ENCODE results near the gene RARS1. TPM values are rescaled to one million over a fixed set of nuclear protein-coding genes. Genes with fewer than 3 reads are reported as not detected.

RARS1 gene
- total and polyA plus RNA-seq, 2 of the 8 experiments (the other 6 are each of a cell fraction or from before 2014, with no cell fraction given) = 30.2 to 108 TPM

GRCh38 chr5:168494057-168494555 lies 7.8 kb downstream of the RARS1 start:
- no peak overlapping the region for H2BK12ac ChIP-seq (ENCODE audit: low read depth, low read length)
- TF ChIP-seq JUN (IDR thresholded peaks at IDR 0.05; ENCODE audit: low read depth, low read length) (no peak), GTF2F1 (IDR thresholded peaks at IDR 0.05; ENCODE audit: borderline replicate concordance, low read depth, low read length) (no peak), SUZ12 (IDR thresholded peaks at IDR 0.05; ENCODE audit: low read length) (no peak), SIN3A (conservative IDR thresholded peaks at IDR 0.05 in 1 of 2, IDR thresholded peaks at IDR 0.05 in 1 of 2; ENCODE audit: low read depth in 1 of 2, low read length in 2 of 2) (no peak), MAX (IDR thresholded peaks at IDR 0.05) (no peak), JUND (IDR thresholded peaks at IDR 0.05; ENCODE audit: low read length) (no peak), POU5F1 (IDR thresholded peaks at IDR 0.05; ENCODE audit: low read depth, low read length) (no peak), CEBPB (IDR thresholded peaks at IDR 0.05; ENCODE audit: low read depth, low read length) (no peak), KDM1A (IDR thresholded peaks at IDR 0.05; ENCODE audit: borderline replicate concordance, low read length) (no peak), USF2 (IDR thresholded peaks at IDR 0.05; ENCODE audit: low read length) (no peak), KDM4A (IDR thresholded peaks at IDR 0.05; ENCODE audit: low read depth, low read length, severe bottlenecking) (no peak), SAP30 (IDR thresholded peaks at IDR 0.05; ENCODE audit: insufficient read depth, insufficient replicate concordance, low read length) (no peak)

More at GRCh38 chr5:168494057-168494555, 7.8 kb downstream of the RARS1 start:
- ChIA-PET POLR2A (ENCODE audit: partially characterized antibody) (no interaction called here), CTCF (ENCODE audit: partially characterized antibody) (interaction anchor here (0.6 kb wide), 1 partner anchor 245 kb away, joined by 3 read pairs; no protein-coding TSS in a partner anchor)
- Histone ChIP-seq H2BK15ac (ENCODE audit: low read length) (no peak overlapping the region), H3K36me3 (ENCODE audit: control insufficient read depth in 2 of 4, insufficient read depth in 4 of 4, low read length in 3 of 4) (peaks cover 13 to 93% (median 68%) of the 10 kb centered on the region in 4 experiments), H3K23ac (ENCODE audit: insufficient read length) (no peak overlapping the region), H3K9ac (replicated peaks in 1 of 4; ENCODE audit: extremely low read depth in 1 of 4, low read depth in 3 of 4, low read length in 3 of 4) (no peak overlapping the region), H3K79me2 (ENCODE audit: control insufficient read depth in 1 of 2, insufficient read depth in 2 of 2, low read length in 2 of 2) (no peaks in the 10 kb centered on the region), H3K27ac (ENCODE audit: low read depth, low read length) (no peak overlapping the region), H4K8ac (ENCODE audit: extremely low read depth, insufficient read depth, low read length) (no peak overlapping the region), H3K4me1 (replicated peaks in 1 of 4; ENCODE audit: control insufficient read depth in 3 of 4, insufficient read depth in 4 of 4, low read length in 3 of 4) (no peaks in the 10 kb centered on the region), H3K18ac (ENCODE audit: extremely low read depth, low read length) (no peak overlapping the region), H2AFZ (ENCODE audit: low read length) (no peak overlapping the region), H3K9me3 (ENCODE audit: insufficient read depth in 2 of 2, low read depth in 1 of 2, low read length in 1 of 2) (no peaks in the 10 kb centered on the region), H3K4ac (replicated peaks; ENCODE audit: insufficient read length, low read depth, low read length) (no peak overlapping the region), H4K20me1 (replicated peaks in 1 of 2; ENCODE audit: control insufficient read depth in 1 of 2, insufficient read depth in 2 of 2, low read length in 2 of 2) (peaks cover 0 to 4% of the 10 kb centered on the region in 2 experiments), H3K4me2 (ENCODE audit: insufficient read depth in 1 of 2, low read depth in 2 of 2, low read length in 2 of 2) (no peak overlapping the region), H4K91ac (replicated peaks; ENCODE audit: insufficient read length, low read length) (no peak overlapping the region), H2BK20ac (ENCODE audit: low read length) (no peak overlapping the region), H2AK5ac (ENCODE audit: low read depth, low read length) (no peak overlapping the region), H3K79me1 (ENCODE audit: low read depth, low read length) (no peaks in the 10 kb centered on the region), H3K14ac (ENCODE audit: insufficient read length) (no peak overlapping the region), H4K5ac (ENCODE audit: insufficient read length, low read depth, low read length) (no peak overlapping the region), H2BK5ac (ENCODE audit: low read depth, low read length) (no peak overlapping the region), H3K56ac (replicated peaks; ENCODE audit: insufficient read length, low read depth, low read length) (no peak overlapping the region), H3K27me3 (replicated peaks in 1 of 4; ENCODE audit: control insufficient read depth in 3 of 4, extremely low read depth in 1 of 4, insufficient read depth in 3 of 4, low read length in 3 of 4) (no peaks in the 10 kb centered on the region), H2BK120ac (replicated peaks; ENCODE audit: low read depth, low read length) (no peak overlapping the region), H3K23me2 (ENCODE audit: low read depth, low read length) (no peaks in the 10 kb centered on the region), H3K4me3 (ENCODE audit: extremely low read depth in 1 of 4, insufficient read depth in 2 of 4, low read depth in 3 of 4, low read length in 4 of 4) (no peak overlapping the region)
- DNase-seq (ENCODE audit: low read depth in 1 of 2, low spot score in 2 of 2) (no peak), FAIRE-seq (no peak)
- WGBS, 2 experiments (ENCODE audit: extremely low coverage in 1 of 2, insufficient coverage in 1 of 2, insufficient read length in 1 of 2, insufficient replicate concordance in 2 of 2, low coverage in 1 of 2, low lambda C conversion rate in 2 of 2, missing lambda C conversion rate in 1 of 2) = 92% methylated on average over 5 of the region's 5 CpGs; no CpG with 5 or more reads in 1 of the 2 experiments
